Measurements from ENCODE around the gene PLA2G15.

- TF ChIP-seq, protein P1, sequence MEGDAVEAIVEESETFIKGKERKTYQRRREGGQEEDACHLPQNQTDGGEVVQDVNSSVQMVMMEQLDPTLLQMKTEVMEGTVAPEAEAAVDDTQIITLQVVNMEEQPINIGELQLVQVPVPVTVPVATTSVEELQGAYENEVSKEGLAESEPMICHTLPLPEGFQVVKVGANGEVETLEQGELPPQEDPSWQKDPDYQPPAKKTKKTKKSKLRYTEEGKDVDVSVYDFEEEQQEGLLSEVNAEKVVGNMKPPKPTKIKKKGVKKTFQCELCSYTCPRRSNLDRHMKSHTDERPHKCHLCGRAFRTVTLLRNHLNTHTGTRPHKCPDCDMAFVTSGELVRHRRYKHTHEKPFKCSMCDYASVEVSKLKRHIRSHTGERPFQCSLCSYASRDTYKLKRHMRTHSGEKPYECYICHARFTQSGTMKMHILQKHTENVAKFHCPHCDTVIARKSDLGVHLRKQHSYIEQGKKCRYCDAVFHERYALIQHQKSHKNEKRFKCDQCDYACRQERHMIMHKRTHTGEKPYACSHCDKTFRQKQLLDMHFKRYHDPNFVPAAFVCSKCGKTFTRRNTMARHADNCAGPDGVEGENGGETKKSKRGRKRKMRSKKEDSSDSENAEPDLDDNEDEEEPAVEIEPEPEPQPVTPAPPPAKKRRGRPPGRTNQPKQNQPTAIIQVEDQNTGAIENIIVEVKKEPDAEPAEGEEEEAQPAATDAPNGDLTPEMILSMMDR (IDR thresholded peaks at IDR 0.05; ENCODE audit: low read depth, low read length, poor library complexity, severe bottlenecking), result no peak
- no peak for TF ChIP-seq EZH2phosphoT487 (IDR thresholded peaks at IDR 0.05; ENCODE audit: borderline replicate concordance, low read length)
Measured at GRCh38 chr16:68217506-68217905, 27.7 kb upstream of the PLA2G15 start.
